ENCODE results near the gene AXIN1. TPM values are rescaled to one million over a fixed set of nuclear protein-coding genes. Genes with fewer than 3 reads are reported as not detected.
"Not testable (repeated sequence)": the region's sequence is repeated elsewhere in the genome, so short reads cannot be mapped to it uniquely, and the experiment has no call there.

AXIN1 gene
- total and polyA plus RNA-seq, 9 of the 15 experiments (the other 6 are each of a cell fraction or from before 2014, with no cell fraction given) = 0.42 to 58.0 (median 25.9) TPM

- peak; percentile 72 for TF ChIP-seq PRDM10 (IDR thresholded peaks at IDR 0.05; ENCODE audit: partially characterized antibody)
- TF ChIP-seq MYNN (IDR thresholded peaks at IDR 0.05) = 0 out of 2 replicates have a peak, but pooled peaks have one; percentile 41
- TF ChIP-seq MYNN (CRISPR knock-in tag; IDR thresholded peaks at IDR 0.05); REST (IDR thresholded peaks at IDR 0.05; ENCODE audit: borderline replicate concordance): not testable (repeated sequence)
- TF ChIP-seq SMARCE1 (IDR thresholded peaks at IDR 0.05) = 0 out of 2 replicates have a peak, but pooled peaks have one; percentile 40
- TF ChIP-seq REST (CRISPR knock-in tag; IDR thresholded peaks at IDR 0.05; ENCODE audit: low read depth) = peak; percentile 51
- 0 out of 2 replicates have a peak, but pooled peaks have one; percentile 69 for TF ChIP-seq HBP1 (CRISPR knock-in tag; IDR thresholded peaks at IDR 0.05)
- TF ChIP-seq CBFA2T2 (conservative IDR thresholded peaks at IDR 0.05) = peak; percentile 69
- peak; percentile 50; the same call in 1 of the 2 replicates for TF ChIP-seq TFAP4 (CRISPR knock-in tag; IDR thresholded peaks at IDR 0.05; ENCODE audit: borderline replicate concordance)
- TF ChIP-seq ESRRA (IDR thresholded peaks at IDR 0.05; ENCODE audit: borderline replicate concordance, low read depth) = peak; percentile 28; the same call in 1 of the 2 replicates
- peak; percentile 62 for TF ChIP-seq TCF3 (CRISPR knock-in tag; IDR thresholded peaks at IDR 0.05)
- 0 out of 3 replicates have a peak, but pooled peaks of 1 of the 2 experiments have one; percentile 10 for TF ChIP-seq CBX3 (IDR thresholded peaks at IDR 0.05; ENCODE audit: borderline replicate concordance in 1 of 2, low read length in 2 of 2)
These were observed 35.5 kb upstream of the AXIN1 start (continued) for GRCh38 chr16:387761-388666.

Measured in K562 (cell line).